CD14-positive monocyte (primary cell): ENCODE data around the gene ADCY7. TPM values are rescaled to one million over a fixed set of nuclear protein-coding genes. Genes with fewer than 3 reads are reported as not detected.
A peak's percentile ranks its signal among the peaks of the same experiment; 100 is the strongest.

Experiments
- DNase-seq, 3 donors: peaks; one replicate each; pipeline ENCODE4 v3.0.0-alpha.2; 2011 to 2022
- H2AFZ ChIP-seq: 2 replicates; pipeline ENCODE4 v1.6.0; 2012; ENCODE audit warnings: mild to moderate bottlenecking, low read depth, low read length, inconsistent platforms; ENCODE audit not compliant: insufficient read depth, poor library complexity, severe bottlenecking
- H3K27ac ChIP-seq, 2 donors: 1 replicate in 1 of 2; 2 replicates in 1 of 2; pipeline ENCODE4 v1.5.1; 2012 to 2013; ENCODE audit warnings: low read length in 2 of 2, control low read depth in 1 of 2, inconsistent platforms in 1 of 2, low read depth in 1 of 2, mild to moderate bottlenecking in 1 of 2
- H3K27me3 ChIP-seq, 2 donors: one replicate each; pipeline versions ENCODE4 v1.6.0 to v1.6.1; 2011 to 2013; ENCODE audit warnings: low read length in 2 of 2; ENCODE audit not compliant: control insufficient read depth in 2 of 2, insufficient read depth in 2 of 2
- H3K36me3 ChIP-seq, 2 donors: replicated peaks in 1 of 2; 1 replicate in 1 of 2; 2 replicates in 1 of 2; pipeline versions ENCODE4 v1.5.1 to v1.6.1; 2012 to 2013; ENCODE audit warnings: low read length in 2 of 2, control low read depth in 1 of 2, inconsistent platforms in 1 of 2, mild to moderate bottlenecking in 1 of 2; ENCODE audit not compliant: insufficient read depth in 2 of 2, control insufficient read depth in 1 of 2
- H3K4me1 ChIP-seq, 2 donors: 1 replicate in 1 of 2; 2 replicates in 1 of 2; pipeline versions ENCODE4 v1.5.1 to v1.6.1; 2012 to 2013; ENCODE audit warnings: low read length in 2 of 2, control low read depth in 1 of 2, inconsistent platforms in 1 of 2, mild to moderate bottlenecking in 1 of 2, moderate library complexity in 1 of 2; ENCODE audit not compliant: insufficient read depth in 2 of 2, control insufficient read depth in 1 of 2
- H3K4me2 ChIP-seq: replicated peaks from 2 replicates; pipeline ENCODE3; 2012; ENCODE audit warnings: low read length, moderate library complexity, mild to moderate bottlenecking; ENCODE audit not compliant: poor library complexity, severe bottlenecking; ENCODE audit errors: extremely low read depth
- H3K4me3 ChIP-seq, 3 experiments: fragments of 200-600 bp in 1 of 3; sonication (generic) in 1 of 3; replicated peaks in 1 of 3; 1 replicate in 2 of 3; 2 replicates in 1 of 3; pipeline ENCODE4 v1.5.1; 2011 to 2013; ENCODE audit warnings: low read length in 3 of 3, mild to moderate bottlenecking in 3 of 3, control low read depth in 2 of 3, low read depth in 2 of 3, inconsistent platforms in 1 of 3, moderate library complexity in 1 of 3
- H3K79me2 ChIP-seq: 2 replicates; pipeline ENCODE4 v1.6.0; 2012; ENCODE audit warnings: mild to moderate bottlenecking, control low read depth, inconsistent platforms, low read length, moderate library complexity; ENCODE audit not compliant: insufficient read depth
- H3K9ac ChIP-seq: 2 replicates; pipeline ENCODE4 v1.6.0; 2017; ENCODE audit warnings: low read length, mild to moderate bottlenecking; ENCODE audit not compliant: insufficient read depth, poor library complexity, severe bottlenecking
- H3K9me3 ChIP-seq, 2 donors: replicated peaks in 1 of 2; 1 replicate in 1 of 2; 2 replicates in 1 of 2; pipeline versions ENCODE4 v1.5.1 to v1.6.1; 2012 to 2013; ENCODE audit warnings: low read length in 2 of 2, control low read depth in 1 of 2; ENCODE audit not compliant: control insufficient read depth in 1 of 2, insufficient read depth in 1 of 2
- H4K20me1 ChIP-seq: 2 replicates; pipeline ENCODE4 v1.6.0; 2012; ENCODE audit warnings: mild to moderate bottlenecking, low read length, control low read depth, moderate library complexity; ENCODE audit not compliant: insufficient read depth
- H3K27ac Mint-ChIP-seq, 7 donors: one replicate each; pipeline ENCODE4 v1.8.0; 2020; ENCODE audit warnings: mild to moderate bottlenecking in 7 of 7, mixed read lengths in 7 of 7, moderate library complexity in 6 of 7, inconsistent platforms in 2 of 7
- H3K27me3 Mint-ChIP-seq, 3 donors: one replicate each; pipeline ENCODE4 v1.8.0; 2021 to 2022; ENCODE audit warnings: low read depth in 3 of 3, mild to moderate bottlenecking in 3 of 3, mixed read lengths in 3 of 3, moderate library complexity in 3 of 3, inconsistent platforms in 1 of 3
- H3K36me3 Mint-ChIP-seq, 2 donors: one replicate each; pipeline ENCODE4 v1.8.0; 2020; ENCODE audit warnings: mixed read lengths in 2 of 2, inconsistent platforms in 1 of 2, mild to moderate bottlenecking in 1 of 2
- H3K4me1 Mint-ChIP-seq: one replicate; pipeline ENCODE4 v1.8.0; 2020; ENCODE audit warnings: mild to moderate bottlenecking, mixed read lengths
- H3K4me3 Mint-ChIP-seq, 2 donors: one replicate each; pipeline ENCODE4 v1.8.0; 2020; ENCODE audit warnings: mild to moderate bottlenecking in 2 of 2, mixed read lengths in 2 of 2, moderate library complexity in 1 of 2
- H3K9me3 Mint-ChIP-seq, 7 donors: one replicate each; pipeline ENCODE4 v1.8.0; 2020 to 2022; ENCODE audit warnings: mixed read lengths in 7 of 7, mild to moderate bottlenecking in 6 of 7, moderate library complexity in 6 of 7, inconsistent platforms in 2 of 7
- WGBS: methylation state at CpG from one replicate; pipeline ENCODE4 v1.1.5; 2013; ENCODE audit warnings: missing lambda C conversion rate; ENCODE audit not compliant: insufficient coverage; 5-methylcytosine and 5-hydroxymethylcytosine counted together
- intact Hi-C, 2 donors: fragments of 100-400 bp; cut with micrococcal nuclease; formaldehyde crosslinking; loops; one replicate each; pipeline versions ENCODE4 v1.15.0 to v1.15.1; 2023
- polyA plus RNA-seq, 3 donors: library from polyadenylated mRNA; depleted of rRNA in 1 of 3; unstranded in 2 of 3; stranded (reverse) in 1 of 3; fragments of 300-500 nt in 2 of 3; fragments of >200 nt in 1 of 3; fragmentation: Illumina TruSeq in 2 of 3; gene quantifications; 1 replicate in 2 of 3; 2 replicates in 1 of 3; pipeline ENCODE4 v1.2.3, GENCODE V29; 2012 to 2021
- TF ChIP-seq, protein P1 (sequence below): fragments of 200-600 bp; IDR thresholded peaks from one replicate; pipeline ENCODE4 v1.8.0; 2022; ENCODE audit warnings: antibody characterized with exemption, mild to moderate bottlenecking

The ADCY7 gene
- polyA plus RNA-seq, 3 donors: 53.1 to 230 (median 91.5) TPM

DNA sequence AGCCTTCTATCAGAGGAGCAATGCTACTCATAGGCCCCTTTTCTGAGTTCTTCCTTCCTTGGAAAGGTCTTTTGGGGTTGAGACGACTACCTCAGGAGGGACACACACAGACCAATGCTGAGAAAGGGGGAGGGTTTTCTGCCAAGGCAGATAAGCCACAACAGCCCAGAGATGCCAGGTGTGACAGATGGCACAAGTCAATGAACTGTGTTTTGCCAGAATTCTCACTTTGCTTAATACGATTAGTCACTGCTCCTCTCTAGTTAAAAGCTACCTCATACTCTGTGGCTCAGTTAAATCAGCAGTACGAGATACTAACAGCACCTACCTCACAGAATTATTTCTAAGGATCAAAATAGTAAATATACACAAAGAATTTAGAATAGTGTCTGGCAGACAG, 94.4 kb downstream of the ADCY7 start:
- Histone ChIP-seq H3K27ac (no peak overlapping the region), H2AFZ (no peak overlapping the region), H3K9ac (no peak overlapping the region), H3K9me3 (no peaks in the 10 kb centered on the region), H3K27me3 (no peaks in the 10 kb centered on the region), H3K4me3 (no peak overlapping the region), H3K4me1 (peaks cover 4% of the 10 kb centered on the region in 2 donors), H3K36me3 (peaks cover 75 to 96% of the 10 kb centered on the region in 2 donors), H3K4me2 (no peak overlapping the region), H3K79me2 (peaks cover 94% of the 10 kb centered on the region), H4K20me1 (peaks cover 99% of the 10 kb centered on the region)
- DNase-seq: no peak
- TF ChIP-seq, protein P1, sequence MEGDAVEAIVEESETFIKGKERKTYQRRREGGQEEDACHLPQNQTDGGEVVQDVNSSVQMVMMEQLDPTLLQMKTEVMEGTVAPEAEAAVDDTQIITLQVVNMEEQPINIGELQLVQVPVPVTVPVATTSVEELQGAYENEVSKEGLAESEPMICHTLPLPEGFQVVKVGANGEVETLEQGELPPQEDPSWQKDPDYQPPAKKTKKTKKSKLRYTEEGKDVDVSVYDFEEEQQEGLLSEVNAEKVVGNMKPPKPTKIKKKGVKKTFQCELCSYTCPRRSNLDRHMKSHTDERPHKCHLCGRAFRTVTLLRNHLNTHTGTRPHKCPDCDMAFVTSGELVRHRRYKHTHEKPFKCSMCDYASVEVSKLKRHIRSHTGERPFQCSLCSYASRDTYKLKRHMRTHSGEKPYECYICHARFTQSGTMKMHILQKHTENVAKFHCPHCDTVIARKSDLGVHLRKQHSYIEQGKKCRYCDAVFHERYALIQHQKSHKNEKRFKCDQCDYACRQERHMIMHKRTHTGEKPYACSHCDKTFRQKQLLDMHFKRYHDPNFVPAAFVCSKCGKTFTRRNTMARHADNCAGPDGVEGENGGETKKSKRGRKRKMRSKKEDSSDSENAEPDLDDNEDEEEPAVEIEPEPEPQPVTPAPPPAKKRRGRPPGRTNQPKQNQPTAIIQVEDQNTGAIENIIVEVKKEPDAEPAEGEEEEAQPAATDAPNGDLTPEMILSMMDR: no peak
- Mint-ChIP-seq H3K27me3 (no peaks in the 10 kb centered on the region), H3K4me3 (no peak overlapping the region), H3K4me1 (peaks cover 16% of the 10 kb centered on the region), H3K9me3 (no peaks in the 10 kb centered on the region), H3K27ac (peak overlapping the region in 2 of 7 donors; percentile 19 to 50), H3K36me3 (peaks cover 67 to 79% of the 10 kb centered on the region in 2 donors)
- no CpG with 5 or more reads among the region's 3 CpGs for WGBS
- intact Hi-C loops: loop anchor here (10.0 kb wide), 2 partner anchors 146 to 304 kb away; no protein-coding TSS in a partner anchor

DNA sequence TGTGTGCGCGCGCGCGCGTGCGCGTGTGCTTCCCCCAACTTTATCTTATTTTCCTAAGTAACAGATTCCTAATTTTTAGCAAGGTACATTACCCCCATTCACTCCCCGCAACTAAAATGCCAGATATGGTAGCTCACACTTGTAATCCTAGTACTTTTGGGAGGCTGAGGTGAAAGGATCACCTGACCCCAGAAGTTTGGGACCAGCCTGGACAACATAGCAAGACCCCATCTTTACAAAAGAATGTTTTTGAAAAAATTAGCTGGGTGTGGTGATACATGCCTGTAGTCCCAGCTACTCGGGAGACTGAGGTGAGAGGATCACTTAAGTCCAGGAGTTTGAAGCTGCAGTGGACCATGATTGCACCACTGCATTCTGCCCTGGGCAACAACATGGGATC, 97.3 kb downstream of the ADCY7 start:
- TF ChIP-seq, protein P1: no peak
- Histone ChIP-seq H3K4me1 (peaks cover 27 to 29% of the 10 kb centered on the region in 2 donors), H3K9ac (no peak overlapping the region), H2AFZ (no peak overlapping the region), H3K36me3 (peaks cover 63 to 69% of the 10 kb centered on the region in 2 donors), H3K27ac (no peak overlapping the region), H3K9me3 (no peaks in the 10 kb centered on the region), H4K20me1 (peaks cover 77% of the 10 kb centered on the region), H3K27me3 (no peaks in the 10 kb centered on the region), H3K4me3 (no peak overlapping the region), H3K4me2 (no peak overlapping the region), H3K79me2 (peaks cover 90% of the 10 kb centered on the region)
- Mint-ChIP-seq H3K9me3 (no peaks in the 10 kb centered on the region), H3K4me1 (peaks cover 39% of the 10 kb centered on the region), H3K27me3 (no peaks in the 10 kb centered on the region), H3K27ac (no peak overlapping the region), H3K36me3 (peaks cover 57 to 61% of the 10 kb centered on the region in 2 donors), H3K4me3 (no peak overlapping the region)
- WGBS: no CpG with 5 or more reads among the region's 10 CpGs
- intact Hi-C loops: loop anchor here (10.0 kb wide), 2 partner anchors 149 to 301 kb away; no protein-coding TSS in a partner anchor
- no peak for DNase-seq
